Memory B cell (primary cell): ENCODE data around the gene PDHX.

Experiments
- ATAC-seq: fragments of 150-1000 bp; cut with Tn5 transposase; 2 replicates; pipeline ENCODE4 v1.10.0; 2021; ENCODE audit warnings: low read depth, mild to moderate bottlenecking, moderate library complexity
- DNase-seq, 2 donors: peaks; one replicate each; pipeline ENCODE4 v3.0.0; 2022; ENCODE audit warnings: low spot score in 2 of 2
- H3K27ac Mint-ChIP-seq: one replicate; pipeline ENCODE4 v1.8.0; 2022; ENCODE audit warnings: mild to moderate bottlenecking, moderate library complexity, mixed read lengths
- H3K27me3 Mint-ChIP-seq: one replicate; pipeline ENCODE4 v1.8.0; 2022; ENCODE audit warnings: mixed read lengths
- H3K36me3 Mint-ChIP-seq: one replicate; pipeline ENCODE4 v1.8.0; 2022; ENCODE audit warnings: mild to moderate bottlenecking, mixed read lengths
- H3K4me1 Mint-ChIP-seq: one replicate; pipeline ENCODE4 v1.8.0; 2022; ENCODE audit warnings: mixed read lengths
- H3K4me3 Mint-ChIP-seq: one replicate; pipeline ENCODE4 v1.8.0; 2022; ENCODE audit warnings: mild to moderate bottlenecking, moderate library complexity, mixed read lengths
- H3K9me3 Mint-ChIP-seq: one replicate; pipeline ENCODE4 v1.8.0; 2022; ENCODE audit warnings: mixed read lengths

The PDHX gene

GRCh38 chr11:34957206-34957605, 40.8 kb downstream of the PDHX start:
- Mint-ChIP-seq H3K27ac (no peak overlapping the region), H3K36me3 (peaks cover 15% of the 10 kb centered on the region), H3K9me3 (no peaks in the 10 kb centered on the region), H3K4me1 (peaks cover 8% of the 10 kb centered on the region), H3K27me3 (no peaks in the 10 kb centered on the region), H3K4me3 (no peak overlapping the region)
- no peak for DNase-seq
- no peak for ATAC-seq

- Mint-ChIP-seq H3K4me1 (peaks cover 8% of the 10 kb centered on the region), H3K36me3 (peaks cover 15% of the 10 kb centered on the region)
Measured at GRCh38 chr11:34957606-34958005, 41.2 kb downstream of the PDHX start.

GRCh38 chr11:34959770-34960169, 43.4 kb downstream of the PDHX start:
- Mint-ChIP-seq H3K27ac (peak overlapping the region; percentile 7), H3K4me3 (no peak overlapping the region), H3K4me1 (peaks cover 4% of the 10 kb centered on the region), H3K36me3 (peaks cover 12% of the 10 kb centered on the region), H3K9me3 (no peaks in the 10 kb centered on the region), H3K27me3 (no peaks in the 10 kb centered on the region)
- no peak for DNase-seq
- ATAC-seq: no peak

More at GRCh38 chr11:34957606-34958005, 41.2 kb downstream of the PDHX start:
- Mint-ChIP-seq H3K9me3 (no peaks in the 10 kb centered on the region), H3K27me3 (no peaks in the 10 kb centered on the region), H3K27ac (no peak overlapping the region), H3K4me3 (no peak overlapping the region)
- ATAC-seq (no peak), DNase-seq (no peak)

DNA sequence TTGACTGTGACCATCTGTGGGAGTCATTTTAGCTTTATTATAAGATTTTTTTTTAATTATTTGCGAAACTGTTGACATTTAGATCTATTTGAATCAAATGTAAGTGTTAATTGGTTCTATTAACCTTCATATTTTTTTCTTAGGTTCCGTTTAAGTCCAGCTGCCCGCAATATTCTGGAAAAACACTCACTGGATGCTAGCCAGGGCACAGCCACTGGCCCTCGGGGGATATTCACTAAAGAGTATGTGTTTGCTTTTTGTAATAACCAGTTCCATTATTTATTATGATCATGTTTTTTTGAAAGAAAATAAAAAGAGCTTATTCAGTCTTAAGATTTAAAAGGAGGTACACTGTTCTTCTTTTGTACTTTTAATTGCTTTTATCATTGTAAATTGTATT, 43.9 kb downstream of the PDHX start:
- no peak for DNase-seq
- Mint-ChIP-seq H3K27me3 (no peaks in the 10 kb centered on the region), H3K4me3 (no peak overlapping the region), H3K27ac (no peak overlapping the region), H3K36me3 (peaks cover 12% of the 10 kb centered on the region), H3K4me1 (peaks cover 4% of the 10 kb centered on the region), H3K9me3 (no peaks in the 10 kb centered on the region)
- no peak for ATAC-seq

- H3K36me3 Mint-ChIP-seq: peaks cover 14% of the 10 kb centered on the region
- peaks cover 2% of the 10 kb centered on the region for H3K4me1 Mint-ChIP-seq
- no peak overlapping the region for H3K4me3 Mint-ChIP-seq
- ATAC-seq (no peak), DNase-seq (no peak)
- no peaks in the 10 kb centered on the region for H3K27me3 Mint-ChIP-seq
- no peak overlapping the region for H3K27ac Mint-ChIP-seq
- H3K9me3 Mint-ChIP-seq: no peaks in the 10 kb centered on the region
Measured at GRCh38 chr11:34962034-34962433, 45.6 kb downstream of the PDHX start.

- DNase-seq: no peak
- no peak overlapping the region for H3K4me3 Mint-ChIP-seq
- H3K27me3 Mint-ChIP-seq: no peaks in the 10 kb centered on the region
- H3K27ac Mint-ChIP-seq: no peak overlapping the region
- H3K4me1 Mint-ChIP-seq: peaks cover 2% of the 10 kb centered on the region
- peaks cover 18% of the 10 kb centered on the region for H3K36me3 Mint-ChIP-seq
- no peaks in the 10 kb centered on the region for H3K9me3 Mint-ChIP-seq
- ATAC-seq: no peak
Measured at GRCh38 chr11:34963351-34963750, 46.9 kb downstream of the PDHX start.

DNA sequence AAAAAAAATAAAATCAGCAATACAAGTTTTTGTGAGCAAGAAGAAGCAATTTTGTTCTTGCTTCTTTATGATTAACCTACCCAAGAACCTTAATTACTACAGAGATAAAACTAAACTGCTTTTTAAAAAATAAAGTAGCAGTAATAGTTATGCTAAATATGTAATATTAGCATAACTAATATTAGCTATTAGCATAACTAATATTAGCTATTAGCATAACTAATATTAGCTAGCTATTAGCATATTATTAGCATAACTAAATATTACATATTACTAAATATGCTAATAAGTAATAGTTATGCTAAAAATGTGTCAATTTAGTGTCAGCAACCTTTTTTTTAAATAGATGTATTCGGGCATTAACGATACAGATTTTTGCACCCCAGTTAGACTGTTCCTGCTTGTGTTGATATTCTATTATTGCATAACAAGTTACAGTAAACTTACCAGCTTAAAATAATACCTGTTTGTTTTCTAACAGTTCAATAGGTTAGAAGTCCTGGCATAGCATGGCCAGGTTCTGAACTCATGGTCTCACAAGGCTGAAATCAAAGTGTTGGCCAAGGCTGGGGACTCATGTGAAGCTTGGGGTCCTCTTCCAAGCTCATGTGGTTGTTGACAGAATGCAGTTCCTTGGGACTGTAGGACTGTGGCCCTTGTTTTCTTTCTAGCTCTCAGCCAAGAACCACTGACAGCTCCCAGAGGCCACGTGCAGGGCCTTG, 48.4 kb downstream of the PDHX start:
- H3K4me1 Mint-ChIP-seq: no peaks in the 10 kb centered on the region
- H3K36me3 Mint-ChIP-seq: peaks cover 20% of the 10 kb centered on the region
- no peaks in the 10 kb centered on the region for H3K27me3 Mint-ChIP-seq
- no peak for DNase-seq
- H3K27ac Mint-ChIP-seq: no peak overlapping the region
- H3K4me3 Mint-ChIP-seq: no peak overlapping the region
- ATAC-seq: no peak
- no peaks in the 10 kb centered on the region for H3K9me3 Mint-ChIP-seq

DNA sequence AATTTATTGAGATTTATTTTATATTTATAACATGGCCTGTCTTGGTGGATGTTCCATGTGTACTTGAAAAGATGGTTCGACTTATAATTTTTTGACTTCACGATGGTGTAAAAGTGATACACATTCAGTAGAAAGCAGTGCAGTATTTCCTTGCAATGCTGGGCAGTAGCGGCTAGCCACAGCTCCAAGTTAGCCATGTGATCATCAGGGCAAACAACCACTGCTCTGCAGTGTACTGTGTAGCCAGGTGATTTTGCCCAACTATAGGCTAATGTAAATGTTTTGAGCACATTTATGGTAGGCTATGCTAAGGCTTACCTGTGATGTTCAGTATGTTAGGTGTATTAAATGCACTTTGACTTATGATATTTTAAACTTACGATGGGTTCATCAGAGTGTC, 52.4 kb downstream of the PDHX start:
- H3K9me3 Mint-ChIP-seq: no peaks in the 10 kb centered on the region

DNA sequence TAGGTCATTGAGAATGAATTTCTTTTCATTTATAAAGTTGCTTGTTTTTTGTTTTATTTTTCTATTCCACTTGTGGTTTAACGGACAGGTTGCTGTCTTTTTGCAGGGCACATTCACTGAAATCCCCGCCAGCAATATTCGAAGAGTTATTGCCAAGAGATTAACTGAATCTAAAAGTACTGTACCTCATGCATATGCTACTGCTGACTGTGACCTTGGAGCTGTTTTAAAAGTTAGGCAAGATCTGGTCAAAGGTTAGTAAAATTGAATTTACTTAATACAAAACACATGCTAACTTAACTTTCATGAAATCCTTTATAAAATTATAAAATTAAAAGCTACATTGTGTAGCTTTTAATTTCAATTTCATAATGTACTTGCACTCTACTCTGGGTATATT, 53.6 kb downstream of the PDHX start:
- H3K36me3 Mint-ChIP-seq: peaks cover 36% of the 10 kb centered on the region
- H3K27ac Mint-ChIP-seq: no peak overlapping the region
- no peak for ATAC-seq
- DNase-seq: no peak
- no peaks in the 10 kb centered on the region for H3K9me3 Mint-ChIP-seq
- H3K27me3 Mint-ChIP-seq: no peaks in the 10 kb centered on the region
- H3K4me1 Mint-ChIP-seq: no peaks in the 10 kb centered on the region
- no peak overlapping the region for H3K4me3 Mint-ChIP-seq

More for the DNA sequence above, 52.4 kb downstream of the PDHX start:
- peaks cover 30% of the 10 kb centered on the region for H3K36me3 Mint-ChIP-seq
- DNase-seq (no peak), ATAC-seq (no peak)
- H3K27ac Mint-ChIP-seq: no peak overlapping the region
- no peak overlapping the region for H3K4me3 Mint-ChIP-seq
- H3K27me3 Mint-ChIP-seq: no peaks in the 10 kb centered on the region
- no peaks in the 10 kb centered on the region for H3K4me1 Mint-ChIP-seq

GRCh38 chr11:34970480-34970879, 54.1 kb downstream of the PDHX start:
- no peaks in the 10 kb centered on the region for H3K27me3 Mint-ChIP-seq
- no peak overlapping the region for H3K4me3 Mint-ChIP-seq
- no peaks in the 10 kb centered on the region for H3K4me1 Mint-ChIP-seq
- no peak overlapping the region for H3K27ac Mint-ChIP-seq
- ATAC-seq (no peak), DNase-seq (no peak)
- H3K36me3 Mint-ChIP-seq: peaks cover 40% of the 10 kb centered on the region
- H3K9me3 Mint-ChIP-seq: no peaks in the 10 kb centered on the region

DNA sequence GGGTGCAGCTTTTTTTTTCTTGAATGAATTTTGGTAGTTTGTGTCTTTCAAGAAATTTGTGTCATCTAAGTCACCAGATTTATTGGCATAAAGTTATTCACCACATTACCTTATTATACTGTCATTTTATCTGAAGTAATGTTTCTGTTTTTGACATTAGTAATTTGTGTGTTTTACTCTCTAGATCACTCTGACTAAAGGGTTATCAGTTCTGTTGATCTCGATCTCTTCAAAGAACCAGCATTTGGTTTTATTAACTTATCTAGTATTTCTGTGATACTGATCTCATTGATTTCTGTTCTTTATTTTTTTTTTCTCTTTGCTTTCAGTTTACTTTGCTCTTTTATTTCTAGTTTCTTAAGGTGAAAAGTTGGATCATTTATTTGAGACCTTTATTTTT, 55.5 kb downstream of the PDHX start:
- H3K27me3 Mint-ChIP-seq: no peaks in the 10 kb centered on the region
- no peaks in the 10 kb centered on the region for H3K4me1 Mint-ChIP-seq
- peaks cover 46% of the 10 kb centered on the region for H3K36me3 Mint-ChIP-seq
- no peak overlapping the region for H3K27ac Mint-ChIP-seq
- no peaks in the 10 kb centered on the region for H3K9me3 Mint-ChIP-seq
- no peak overlapping the region for H3K4me3 Mint-ChIP-seq
- no peak for ATAC-seq
- no peak for DNase-seq

GRCh38 chr11:34972366-34972765, 55.9 kb downstream of the PDHX start:
- H3K9me3 Mint-ChIP-seq: no peaks in the 10 kb centered on the region
- no peak overlapping the region for H3K27ac Mint-ChIP-seq
- H3K4me1 Mint-ChIP-seq: no peaks in the 10 kb centered on the region
- H3K4me3 Mint-ChIP-seq: no peak overlapping the region
- peaks cover 45% of the 10 kb centered on the region for H3K36me3 Mint-ChIP-seq
- DNase-seq (no peak), ATAC-seq (no peak)
- H3K27me3 Mint-ChIP-seq: no peaks in the 10 kb centered on the region

DNA sequence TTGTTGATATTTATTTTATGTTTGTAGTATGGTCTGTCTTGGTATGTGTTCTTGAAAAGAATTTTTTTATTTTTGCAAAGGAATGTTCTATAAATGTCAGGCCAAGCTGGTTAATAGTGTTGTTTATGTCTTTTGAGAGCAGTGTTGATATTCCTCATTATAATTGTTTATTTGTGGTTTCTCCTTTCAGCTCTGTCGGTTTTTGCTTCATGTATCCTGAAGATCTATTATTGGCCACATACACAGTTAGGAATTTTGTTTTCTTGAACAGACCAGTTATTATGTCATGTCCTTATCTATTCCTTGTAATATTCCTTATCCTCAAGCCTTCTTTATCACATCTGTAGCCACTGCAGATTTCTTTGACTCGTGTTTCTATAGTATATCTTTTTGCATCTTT, 56.5 kb downstream of the PDHX start:
- no peaks in the 10 kb centered on the region for H3K27me3 Mint-ChIP-seq
- no peak for ATAC-seq
- H3K27ac Mint-ChIP-seq: no peak overlapping the region
- DNase-seq: no peak
- no peak overlapping the region for H3K4me3 Mint-ChIP-seq
- H3K4me1 Mint-ChIP-seq: no peaks in the 10 kb centered on the region
- H3K9me3 Mint-ChIP-seq: no peaks in the 10 kb centered on the region
- H3K36me3 Mint-ChIP-seq: peaks cover 45% of the 10 kb centered on the region

- H3K27me3 Mint-ChIP-seq: no peaks in the 10 kb centered on the region
- DNase-seq (no peak), ATAC-seq (no peak)
- peaks cover 41% of the 10 kb centered on the region for H3K36me3 Mint-ChIP-seq
- H3K9me3 Mint-ChIP-seq: peaks cover under 1% of the 10 kb centered on the region
- no peak overlapping the region for H3K4me3 Mint-ChIP-seq
- H3K4me1 Mint-ChIP-seq: peaks cover 4% of the 10 kb centered on the region
- peak overlapping the region; percentile 15 for H3K27ac Mint-ChIP-seq
Measured at GRCh38 chr11:34975482-34975881, 59.1 kb downstream of the PDHX start.

GRCh38 chr11:34976496-34977088, 60.2 kb downstream of the PDHX start:
- Mint-ChIP-seq H3K36me3 (peaks cover 40% of the 10 kb centered on the region), H3K27me3 (no peaks in the 10 kb centered on the region), H3K27ac (peak overlapping the region; percentile 43), H3K4me1 (peaks cover 4% of the 10 kb centered on the region), H3K4me3 (no peak overlapping the region), H3K9me3 (peaks cover 1% of the 10 kb centered on the region)
- DNase-seq (no peak), ATAC-seq (no peak)
